Inflammatory macrophage (primary cell): ENCODE data around the gene CTIF.

Source experiments
- DNase-seq, 2 donors: peaks; one replicate each; pipeline ENCODE4 v3.0.0-alpha.2; 2020 to 2022

CTIF gene

DNA sequence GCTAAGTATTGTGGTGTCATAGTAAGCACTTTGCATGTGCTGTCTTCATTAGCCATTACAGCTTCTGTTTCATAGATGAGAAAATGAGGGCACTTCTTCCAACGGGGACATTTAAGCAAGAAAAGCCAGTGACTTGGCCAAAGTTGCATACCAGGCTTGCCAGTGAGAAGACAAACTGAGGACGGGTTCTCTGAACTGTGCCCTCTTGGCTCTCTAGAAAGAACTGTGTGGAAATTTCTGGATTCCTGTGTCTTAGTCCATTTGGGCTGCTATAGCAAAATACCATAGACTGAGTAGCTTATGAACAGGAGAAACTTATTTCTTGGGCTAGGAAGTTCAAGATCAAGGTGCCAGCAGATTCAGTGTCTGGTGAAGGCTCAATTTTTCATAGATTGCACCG is 13.3 kb downstream of the CTIF start:
- DNase-seq: no peak

DNA sequence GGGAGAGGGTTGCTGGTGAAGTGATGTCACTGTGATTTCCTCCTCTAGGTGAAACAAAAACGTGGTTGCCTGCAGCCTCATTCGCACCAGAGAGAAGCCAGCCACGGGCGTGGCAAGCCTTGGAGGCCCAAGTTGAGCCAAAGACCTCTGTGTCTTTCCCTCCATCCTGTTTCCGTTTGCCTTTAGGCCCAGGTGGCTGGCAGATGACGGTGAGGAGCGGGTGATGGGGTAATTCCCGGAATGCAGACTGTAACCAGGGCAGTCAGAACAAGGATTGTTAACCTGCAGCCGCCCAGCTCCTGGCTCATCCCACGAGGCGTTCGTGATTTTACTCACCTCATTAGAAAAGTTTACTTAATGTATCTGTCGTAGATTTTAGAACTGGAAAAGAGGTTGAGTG is 14.4 kb downstream of the CTIF start:
- DNase-seq: no peak

DNA sequence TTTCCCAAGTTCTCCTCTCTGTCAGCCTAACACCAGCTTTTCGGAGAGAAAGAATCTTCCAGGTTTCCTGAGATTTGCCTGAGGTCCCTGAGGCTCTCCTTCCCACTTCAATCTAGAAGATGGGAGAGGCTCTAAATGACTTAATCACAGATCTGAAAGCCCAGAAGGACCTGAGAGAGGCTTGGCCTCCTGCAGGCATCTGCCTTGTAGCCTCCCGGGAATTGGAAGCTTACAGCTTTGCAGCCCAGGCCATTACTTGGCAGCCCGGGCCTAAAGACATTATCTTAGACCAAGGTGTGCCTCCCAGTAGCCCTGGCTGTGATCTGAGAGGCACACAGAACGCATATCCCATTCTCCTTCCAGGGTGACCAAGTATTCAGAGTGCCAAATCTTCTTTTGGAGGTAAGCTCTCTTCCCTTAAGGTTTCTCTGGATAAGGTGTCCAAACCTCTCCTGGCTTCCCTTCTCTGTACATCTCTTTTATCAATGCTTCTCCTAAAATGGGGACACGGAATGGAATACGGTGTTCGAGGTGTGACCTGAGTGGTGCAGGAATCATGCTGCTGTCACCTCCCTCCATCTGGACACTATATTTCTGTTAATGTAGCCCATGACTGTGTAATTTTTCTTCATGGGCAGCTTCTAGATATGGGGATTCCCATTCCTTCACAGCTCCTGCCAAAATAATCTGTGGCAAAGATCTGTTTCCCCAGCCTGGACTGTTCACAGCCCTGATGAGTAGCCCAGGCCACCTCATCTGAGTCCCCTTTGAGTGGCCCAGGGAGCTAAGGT is 16.0 kb downstream of the CTIF start:
- no peak for DNase-seq

DNA sequence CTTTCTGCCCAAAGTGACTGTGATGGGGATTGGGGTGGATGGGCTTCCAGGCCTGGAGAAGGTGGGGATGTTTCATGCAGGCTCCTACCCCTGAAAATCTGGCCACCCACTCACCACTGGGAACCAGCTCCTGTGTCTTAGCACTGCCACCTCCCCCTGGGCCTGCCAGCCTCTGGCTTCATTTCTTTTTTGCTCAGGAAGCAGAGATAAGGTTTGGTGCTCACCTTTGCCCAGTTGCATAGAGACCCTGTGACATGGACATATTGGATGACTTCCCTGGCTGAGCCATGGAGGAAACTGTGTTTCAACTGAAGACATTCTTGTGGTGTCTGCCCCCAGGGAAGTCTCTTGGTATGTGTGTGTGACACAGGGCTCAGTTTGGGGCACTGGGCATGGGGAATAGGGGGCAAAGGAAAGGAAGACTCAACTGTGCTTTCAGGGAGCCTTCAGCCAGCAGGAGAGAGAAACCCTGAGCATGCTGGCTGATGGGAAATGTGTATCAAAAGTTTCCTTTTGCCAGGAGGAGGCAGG is 16.7 kb downstream of the CTIF start:
- no peak for DNase-seq

DNA sequence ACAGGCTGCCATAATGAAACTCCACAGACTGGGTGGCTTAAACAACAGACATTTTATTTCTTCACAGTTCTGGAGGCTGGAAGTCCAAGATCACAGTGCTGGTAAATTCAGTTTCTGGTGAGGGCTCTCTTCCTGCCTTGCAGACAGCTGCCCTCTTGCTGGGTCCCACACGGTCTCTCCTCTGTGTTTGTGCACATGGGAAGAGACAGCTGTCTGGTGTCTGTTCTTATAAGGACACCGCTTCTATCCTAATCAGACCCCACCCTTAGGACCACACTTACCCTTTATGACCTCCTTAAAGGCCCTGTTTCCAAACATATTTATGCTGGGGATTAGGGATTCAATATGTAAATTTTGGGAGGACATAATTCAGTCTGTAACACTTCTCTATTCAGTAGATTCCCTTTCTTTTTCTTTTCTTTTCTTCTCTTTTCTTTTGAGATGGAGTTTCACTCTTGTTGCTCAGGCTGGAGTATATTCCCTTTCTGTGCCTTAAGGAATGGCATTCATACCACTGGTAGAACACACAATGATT is 18.9 kb downstream of the CTIF start:
- no peak for DNase-seq

DNA sequence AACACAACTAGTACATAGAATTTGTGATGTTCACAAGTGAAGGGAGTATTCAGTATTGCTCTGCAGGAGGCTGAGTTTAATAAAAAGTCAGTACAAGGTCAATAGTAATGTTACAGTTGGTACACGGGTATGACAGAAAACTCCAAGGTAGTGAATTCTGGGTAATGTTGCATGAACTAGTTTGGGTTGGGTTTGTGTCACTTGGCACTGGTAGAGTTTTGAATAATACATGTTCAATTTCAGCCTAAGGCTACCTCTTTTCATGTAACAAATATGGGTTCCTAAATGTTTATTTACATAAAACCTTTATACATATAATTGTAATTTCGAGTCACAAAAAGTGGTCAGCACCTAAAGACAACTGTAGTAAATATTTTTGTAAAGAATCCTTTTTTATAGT is 19.4 kb downstream of the CTIF start:
- no peak for DNase-seq

DNA sequence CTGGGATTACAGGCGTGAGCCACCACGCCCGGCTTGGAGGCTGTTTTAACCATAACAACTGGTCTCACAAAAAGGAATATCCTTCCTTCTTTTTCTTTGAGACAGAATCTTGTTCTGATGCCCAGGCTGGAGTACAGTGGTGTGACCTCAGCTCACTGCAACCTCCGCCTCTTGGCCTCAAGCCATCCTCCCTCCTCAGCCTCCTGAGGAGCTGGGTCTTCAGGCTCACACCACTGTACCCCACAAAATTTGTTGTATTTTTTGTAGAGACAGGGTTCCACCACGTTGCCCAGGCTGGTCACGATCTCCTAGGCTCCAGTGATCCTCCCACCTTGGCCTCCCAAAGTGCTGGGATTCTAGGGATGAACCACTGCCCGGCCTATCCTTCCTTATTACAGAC is 21.7 kb downstream of the CTIF start:
- no peak for DNase-seq

DNA sequence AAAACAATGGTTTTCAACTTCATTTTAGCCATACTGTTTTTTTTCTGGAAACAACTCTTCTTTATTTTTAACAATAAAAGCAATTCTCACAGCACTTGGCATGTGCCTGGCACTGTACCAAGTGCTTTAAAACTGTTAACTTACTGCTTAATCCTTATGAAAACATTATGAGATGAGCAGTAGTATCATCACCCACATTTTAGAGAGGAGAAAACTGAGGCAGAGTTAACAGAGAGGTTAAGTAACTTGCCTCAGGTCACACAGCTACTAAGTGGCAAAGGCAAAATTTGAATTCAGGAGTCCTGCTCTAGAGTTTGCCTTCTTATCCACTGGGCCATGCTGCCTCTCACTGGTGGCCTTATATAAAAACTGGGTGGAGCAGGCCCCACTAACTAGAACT is 23.2 kb downstream of the CTIF start:
- DNase-seq: no peak

DNA sequence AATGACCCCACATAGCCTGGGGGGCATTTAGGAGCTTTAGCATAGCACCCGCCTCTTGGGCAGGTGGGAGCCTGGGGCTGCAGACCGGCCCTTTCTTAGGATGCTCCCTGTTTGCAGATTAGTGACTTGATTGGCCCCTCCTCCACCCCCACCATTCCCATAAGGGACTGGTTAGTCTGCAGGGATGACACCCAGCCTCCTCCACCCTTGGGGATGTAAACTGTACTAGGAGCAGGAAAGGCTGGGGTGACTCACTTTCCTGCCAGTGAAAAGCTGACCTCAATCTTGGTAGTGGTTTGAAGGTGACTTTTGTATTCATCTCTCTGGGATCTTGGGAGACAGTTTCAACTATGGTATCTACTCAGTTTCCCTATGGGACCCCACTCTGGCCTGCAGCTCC is 24.2 kb downstream of the CTIF start:
- DNase-seq: peak in 1 of 2 donors; percentile 9

DNA sequence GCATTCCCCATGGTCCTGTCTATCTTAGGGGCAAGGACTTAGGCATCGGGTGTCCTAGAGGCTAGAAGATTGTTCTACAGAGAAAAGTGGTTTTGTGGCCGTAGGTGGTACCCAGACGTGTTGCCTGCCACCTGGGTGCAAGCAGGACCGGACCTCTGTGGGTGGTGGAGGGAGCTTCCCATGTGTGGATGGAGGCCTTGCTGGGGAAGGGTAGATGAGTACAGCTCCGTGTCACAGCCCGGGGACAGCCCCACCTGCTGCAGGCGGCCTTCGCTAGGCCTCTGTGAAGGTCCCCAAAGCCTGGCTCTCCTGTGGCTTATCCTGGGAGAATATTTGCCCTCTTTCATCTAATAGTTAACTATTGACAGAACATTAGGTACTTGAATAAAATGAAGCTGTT is 25.3 kb downstream of the CTIF start:
- DNase-seq: no peak

DNA sequence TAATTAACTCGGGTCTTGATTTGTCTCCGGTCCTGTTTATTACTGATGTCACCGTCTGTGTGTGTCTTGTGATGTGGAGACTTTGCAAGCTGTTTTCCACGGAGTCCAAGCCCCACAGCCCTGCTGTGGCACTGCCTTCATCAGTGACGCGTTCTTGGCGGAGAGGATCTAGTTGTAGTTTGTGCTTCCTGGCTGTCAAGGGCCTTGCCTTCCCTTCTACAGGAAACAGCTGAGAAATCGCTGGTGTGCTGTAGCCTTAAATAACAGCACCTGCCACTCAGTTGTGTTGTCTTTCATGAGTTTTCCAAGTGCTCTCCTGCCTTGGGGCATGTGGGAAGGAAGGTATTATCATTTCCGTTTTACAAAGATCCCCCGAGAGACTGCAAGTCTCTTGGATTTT is 26.3 kb downstream of the CTIF start:
- DNase-seq: no peak

DNA sequence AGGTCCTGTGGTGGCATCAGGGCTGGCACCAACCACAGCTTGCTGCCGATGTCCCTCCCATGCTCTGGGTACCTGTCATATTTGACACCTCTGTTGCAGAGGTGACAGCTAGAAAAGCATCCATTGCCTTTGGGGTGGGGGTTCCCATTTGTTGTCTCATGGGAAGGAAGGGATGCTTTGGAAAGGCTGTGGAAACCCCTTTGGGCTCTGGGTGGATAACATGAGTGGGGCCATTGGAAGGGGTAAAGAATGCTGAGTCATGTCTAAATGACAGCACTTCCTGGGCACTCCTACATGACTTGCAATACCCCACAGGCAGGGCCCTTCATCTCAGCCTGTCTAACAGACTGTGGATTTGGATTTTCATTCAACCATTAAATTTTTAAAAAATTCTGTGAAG is 27.8 kb downstream of the CTIF start:
- no peak for DNase-seq

DNA sequence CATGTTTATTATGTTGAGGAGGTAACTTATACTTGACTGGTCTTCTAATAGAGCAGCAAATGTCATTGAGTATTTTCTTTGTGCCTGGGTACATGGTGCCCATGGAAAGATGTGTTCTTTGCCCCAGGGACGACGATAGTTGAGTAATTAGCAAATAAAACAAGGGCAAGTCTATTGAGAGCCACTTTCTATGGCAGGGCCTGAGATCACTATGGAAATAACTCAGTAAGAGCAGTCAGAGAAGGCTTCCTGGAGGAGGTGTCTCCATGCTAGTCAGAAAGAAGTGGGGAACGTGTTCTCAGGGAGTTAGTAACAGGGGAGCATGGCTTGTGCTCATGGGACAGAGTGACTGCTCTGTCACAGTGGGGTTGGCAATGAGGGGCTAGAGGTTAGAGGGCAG is 28.6 kb downstream of the CTIF start:
- no peak for DNase-seq

DNA sequence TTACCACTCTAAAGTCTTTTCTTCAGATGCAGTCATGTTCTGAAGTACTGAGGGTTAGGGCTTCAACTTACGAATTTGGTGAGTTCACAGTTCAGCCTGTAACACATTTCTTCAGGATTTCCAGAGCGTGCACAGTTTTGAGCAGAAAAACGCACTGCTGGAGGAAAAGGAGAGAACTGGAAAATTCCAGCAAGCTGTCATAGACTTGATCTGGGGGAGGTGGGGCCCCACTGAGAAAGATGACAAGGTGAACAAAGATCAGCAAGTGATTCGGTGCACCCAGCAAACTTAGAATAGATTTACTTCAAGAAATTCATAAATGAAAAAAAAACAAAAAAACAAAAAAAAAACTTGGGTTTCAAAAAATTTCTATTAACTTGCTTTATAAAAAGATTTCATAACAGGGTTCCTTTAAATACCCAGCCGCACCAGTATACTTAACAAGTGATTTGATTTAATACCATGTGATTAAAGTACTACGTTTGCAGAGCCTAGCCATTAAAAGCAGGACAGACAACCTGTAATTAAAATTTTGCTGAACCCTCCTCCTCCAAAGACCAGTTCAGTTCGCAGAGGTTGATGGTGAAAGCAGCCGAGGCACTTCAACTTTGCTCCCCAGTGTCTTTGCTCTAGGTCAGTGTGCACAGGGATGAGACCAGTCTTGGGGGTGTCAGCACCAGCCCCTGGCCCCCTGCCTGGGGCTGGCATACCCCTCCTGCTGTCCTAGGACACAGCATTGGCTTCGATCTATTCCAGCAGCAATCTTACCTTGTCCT is 30.5 kb downstream of the CTIF start:
- DNase-seq: no peak

DNA sequence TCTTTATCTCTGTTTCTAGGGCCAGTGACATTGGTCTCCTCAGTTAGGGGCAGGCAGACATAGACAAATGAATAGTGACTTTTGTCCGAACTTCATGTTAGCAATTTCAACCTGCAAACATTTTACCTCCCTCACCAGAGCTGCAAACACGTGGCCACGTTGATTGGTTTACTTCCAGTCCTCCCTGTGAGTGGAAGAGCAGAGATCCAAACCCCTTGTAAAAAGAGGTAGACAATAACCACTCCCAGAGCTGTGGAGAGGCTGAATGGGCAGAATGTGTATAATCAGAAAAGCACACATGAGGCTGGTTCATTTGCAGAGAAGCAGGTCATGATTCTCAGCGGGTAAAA is 31.1 kb downstream of the CTIF start:
- no peak for DNase-seq

DNA sequence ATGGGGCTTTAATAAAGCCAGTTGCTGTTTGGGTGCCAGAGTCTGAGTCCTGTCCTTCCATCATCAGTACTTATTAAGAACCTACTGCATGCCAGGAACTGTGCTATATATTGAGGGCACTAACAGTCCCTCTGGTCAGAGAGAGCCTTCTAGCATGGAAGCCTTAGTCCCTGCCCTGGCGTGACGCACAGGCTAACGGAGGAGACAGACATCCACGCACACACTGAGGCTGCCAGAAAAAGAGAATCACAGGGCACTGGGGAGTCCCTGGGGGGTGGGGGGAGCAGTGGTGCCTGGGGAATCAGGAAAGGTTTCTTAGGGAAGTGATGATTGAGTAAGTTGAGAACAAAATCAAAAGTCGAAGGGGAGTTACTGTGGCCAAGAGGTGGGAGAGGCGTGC is 31.5 kb downstream of the CTIF start:
- no peak for DNase-seq

DNA sequence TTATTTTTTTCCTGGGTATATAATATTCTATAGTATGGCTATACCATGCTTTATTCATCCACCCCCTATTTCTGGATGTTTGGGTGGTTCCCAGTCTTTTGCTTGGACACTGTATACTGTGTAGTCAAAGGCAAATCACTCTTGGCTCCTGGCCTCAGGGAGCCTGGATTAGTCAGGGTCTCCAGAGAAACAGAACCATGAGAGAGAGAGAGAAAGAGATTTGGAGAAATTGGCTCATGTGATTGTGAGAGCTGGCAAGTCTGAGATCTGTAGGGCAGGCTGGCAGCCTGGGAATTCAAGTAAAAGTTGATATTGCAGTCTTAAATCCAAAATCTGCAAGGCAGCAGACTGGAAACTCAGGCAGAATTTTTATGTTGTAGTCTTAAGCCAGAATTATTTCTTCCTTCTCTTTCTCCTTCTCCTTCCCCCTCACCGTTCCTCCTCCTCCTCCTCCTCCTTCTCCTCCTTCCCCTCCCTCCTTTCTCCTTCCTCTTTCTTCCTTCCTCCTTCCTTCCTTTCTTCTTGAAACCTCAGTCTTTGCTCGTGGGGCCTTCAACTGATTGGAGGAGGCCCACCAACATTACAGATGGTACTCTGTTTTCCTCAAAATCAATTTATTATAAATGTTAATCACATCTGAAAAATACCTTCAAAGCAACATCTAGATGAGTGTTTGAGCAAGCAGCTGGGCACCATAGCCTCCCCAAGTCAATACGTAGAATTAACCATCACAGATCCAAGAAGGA is 33.0 kb downstream of the CTIF start:
- DNase-seq: no peak

DNA sequence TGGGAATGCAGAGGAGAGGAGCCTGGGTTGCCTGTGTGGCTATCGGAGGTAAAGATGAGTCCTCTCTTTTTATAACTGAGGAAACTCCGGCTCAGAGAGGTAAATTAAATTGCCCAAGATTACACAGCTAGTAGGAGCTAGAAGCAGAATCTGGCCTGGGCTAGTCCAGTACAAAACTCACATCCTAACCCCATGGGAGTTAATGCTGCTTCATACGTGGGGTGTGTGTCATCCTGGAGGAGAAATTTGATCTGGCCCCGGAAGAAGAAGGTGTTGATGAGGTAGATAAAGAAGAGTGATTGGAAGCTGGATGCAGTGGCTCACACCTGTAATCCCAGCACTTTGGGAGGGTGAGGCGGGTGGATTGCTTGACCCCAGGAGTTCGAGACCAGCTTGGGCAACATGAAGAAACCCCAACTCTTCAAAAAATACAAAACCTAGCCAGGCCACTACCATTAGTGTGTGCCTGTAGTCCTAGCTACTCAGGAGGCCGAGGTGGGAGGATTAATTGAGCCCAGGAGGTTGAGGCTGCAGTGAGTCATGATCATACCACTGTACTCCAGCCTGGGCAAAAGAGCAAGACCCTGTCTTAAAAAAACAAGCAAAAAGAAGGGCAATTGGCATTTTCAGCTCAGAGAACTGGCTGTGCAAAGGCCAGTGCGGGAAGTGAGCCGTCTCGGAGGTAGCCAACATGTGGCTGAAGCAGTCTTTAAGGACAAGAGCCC is 33.7 kb downstream of the CTIF start:
- no peak for DNase-seq

DNA sequence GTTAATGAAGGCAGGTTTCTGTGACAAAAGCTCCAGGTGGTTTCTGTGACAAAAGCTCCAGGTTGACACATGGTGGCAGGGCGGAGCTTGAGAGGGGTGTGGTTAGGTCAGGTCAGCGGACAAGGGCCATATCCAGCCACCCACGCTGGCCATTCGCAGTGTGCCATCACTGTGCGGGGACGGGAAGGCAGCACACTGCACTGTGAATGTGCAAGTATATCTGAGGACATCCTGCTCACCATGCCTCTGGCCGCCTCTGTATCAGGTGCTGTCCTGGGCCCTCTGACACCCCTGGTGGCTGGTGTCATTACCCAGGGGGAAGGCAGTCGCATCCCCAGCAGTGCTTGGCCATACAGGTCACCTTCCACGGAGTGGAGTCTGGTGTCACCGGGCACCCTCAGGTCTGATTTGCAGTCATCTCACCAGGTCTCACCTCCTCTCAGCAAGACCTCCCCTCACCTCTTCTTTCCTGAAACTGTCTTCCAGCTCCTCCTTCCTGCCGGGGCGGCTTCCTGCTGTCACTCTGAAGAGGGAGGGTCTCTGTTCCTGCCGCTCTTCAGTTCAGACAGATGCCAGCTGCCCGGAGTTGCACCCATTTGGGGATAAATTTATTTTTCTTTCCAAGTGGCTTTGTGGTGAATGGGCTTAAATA is 34.9 kb downstream of the CTIF start:
- no peak for DNase-seq

DNA sequence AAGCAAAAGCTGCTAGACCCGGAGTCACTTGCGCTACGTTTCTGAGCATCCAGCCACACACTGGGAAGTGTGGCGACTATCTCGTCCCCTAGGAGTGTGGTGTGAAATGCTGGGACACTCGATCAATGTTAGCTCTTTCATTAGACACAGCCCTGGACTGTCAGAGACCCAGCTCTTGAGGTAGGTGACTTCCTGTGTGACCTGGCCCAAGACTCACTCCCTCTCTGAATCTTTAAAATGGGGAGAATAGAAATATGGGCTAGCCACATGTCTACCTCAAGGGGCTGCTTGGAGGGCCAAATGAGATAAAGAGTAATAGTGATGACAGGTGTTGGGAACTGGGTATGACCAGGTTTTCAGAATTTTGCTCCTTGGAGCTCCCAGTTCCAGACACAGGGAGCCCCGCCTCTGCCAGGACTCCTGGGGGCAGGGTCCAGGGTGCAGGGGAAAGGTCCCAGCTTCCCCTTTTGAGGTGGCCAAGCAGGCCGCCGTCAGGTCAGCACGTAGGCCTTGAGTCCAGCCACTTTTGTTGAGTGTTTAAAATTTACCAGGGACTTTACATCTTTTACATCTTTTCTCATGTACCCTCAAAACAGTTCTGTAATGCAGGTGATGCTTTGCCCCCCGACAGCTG is 36.0 kb downstream of the CTIF start:
- DNase-seq: no peak

DNA sequence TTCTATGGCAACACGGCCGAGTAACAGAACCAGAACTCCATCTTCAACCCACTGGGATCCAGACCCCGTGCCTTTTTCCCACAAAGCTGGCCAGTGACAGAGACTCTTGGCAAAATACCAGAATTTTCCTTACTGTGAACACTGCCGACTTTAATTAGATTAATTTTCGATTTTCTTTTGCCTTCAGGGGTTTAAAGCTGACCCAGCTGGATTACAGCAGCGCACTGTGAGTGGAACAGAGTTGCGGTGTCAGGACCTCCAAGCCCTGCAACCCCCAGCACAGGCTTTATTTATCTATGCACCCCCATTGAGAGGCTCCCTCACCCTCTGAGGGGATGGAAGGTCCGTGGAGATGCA is 36.4 kb downstream of the CTIF start:
- DNase-seq: no peak
